ENCODE data around the gene TPRG1. TPM values are rescaled to one million over a fixed set of nuclear protein-coding genes. Genes with fewer than 3 reads are reported as not detected.

The TPRG1 gene
- total and polyA plus RNA-seq, 2 of the 4 experiments (the other 2 are of a cell fraction), result 0.17 TPM; not detected in 1

GRCh38 chr3:189238071-189238470 is 66.3 kb downstream of the TPRG1 start:
- H3K9me3 ChIP-seq (ENCODE audit: control insufficient read depth, insufficient read depth, low read length), result no peaks in the 10 kb centered on the region
- peaks cover 5% of the 10 kb centered on the region; the same call in 1 of the 2 replicates for H3K27me3 ChIP-seq (ENCODE audit: control insufficient read depth, insufficient read depth, low read length)
- no peaks in the 10 kb centered on the region for H3K79me1 ChIP-seq (ENCODE audit: low read depth in 1 of 2, low read length in 2 of 2)
- H3K4ac ChIP-seq (ENCODE audit: low read depth, low read length), result no peak overlapping the region
- no peak overlapping the region for H3K4me2 ChIP-seq (ENCODE audit: low read depth, low read length)
- DNase-seq (no peak), ATAC-seq (ENCODE audit: low read depth) (no peak)
- no peak overlapping the region for H3K9ac ChIP-seq (ENCODE audit: low read depth, low read length)
- in situ Hi-C loops (cut with MboI; ENCODE audit: low sequenced_read_pairs), result loop anchor here (25.0 kb wide), 1 partner anchor 1526 kb away; the partner anchor contains the start of gene RTP2
- 93% methylated on average over 3 of the region's 5 CpGs; no CpG with 5 or more reads in 1 of the 2 experiments for WGBS, 2 experiments (ENCODE audit: extremely low coverage in 2 of 2, insufficient read length in 1 of 2)
- H3K18ac ChIP-seq (ENCODE audit: low read depth, low read length), result no peak overlapping the region
- no peak overlapping the region for H3K56ac ChIP-seq (ENCODE audit: extremely low read depth, insufficient read depth, low read length)
- intact Hi-C loops (cut with micrococcal nuclease), result no loop called here
- H3K23ac ChIP-seq (ENCODE audit: low read depth, low read length), result no peak overlapping the region
- CTCF ChIA-PET, result interaction anchor here (0.5 kb wide), 1 partner anchor 388 kb away, joined by 3 read pairs; no protein-coding TSS in a partner anchor
- no peak overlapping the region for H4K5ac ChIP-seq (ENCODE audit: low read depth, low read length)
- no peak overlapping the region for H2BK15ac ChIP-seq (ENCODE audit: low read depth, low read length)
- H3K14ac ChIP-seq (replicated peaks; ENCODE audit: low read depth, low read length), result no peak overlapping the region
- POLR2A ChIA-PET (ENCODE audit: unreplicated experiment), result no interaction called here
- no peak overlapping the region for H2AK5ac ChIP-seq (ENCODE audit: low read depth, low read length)
- H2BK5ac ChIP-seq (ENCODE audit: low read depth, low read length, poor library complexity, severe bottlenecking), result no peak overlapping the region
- no peaks in the 10 kb centered on the region for H3K4me1 ChIP-seq (ENCODE audit: control insufficient read depth, insufficient read depth, low read length)
- H4K91ac ChIP-seq (ENCODE audit: insufficient read depth, low read depth, low read length), result no peak overlapping the region
- H3K36me3 ChIP-seq (ENCODE audit: control insufficient read depth, insufficient read depth, low read length), result no peaks in the 10 kb centered on the region
- H3K9me1 ChIP-seq (ENCODE audit: insufficient read depth, low read length), result no peaks in the 10 kb centered on the region
- no peak overlapping the region for H2AFZ ChIP-seq (replicated peaks; ENCODE audit: low read length, poor library complexity)
- no peak overlapping the region for H3K27ac ChIP-seq (ENCODE audit: insufficient read depth, low read length)
- H2BK20ac ChIP-seq (ENCODE audit: low read depth, low read length), result no peak overlapping the region
- TF ChIP-seq ELK1 (IDR thresholded peaks at IDR 0.05; ENCODE audit: borderline replicate concordance, low read depth, low read length) (no peak), RFX5 (IDR thresholded peaks at IDR 0.05; ENCODE audit: low read depth, low read length) (no peak), CHD1 (IDR thresholded peaks at IDR 0.05; ENCODE audit: low read depth, low read length) (no peak), FOS (IDR thresholded peaks at IDR 0.05; ENCODE audit: low read depth, low read length) (no peak), NFE2L2 (IDR thresholded peaks at IDR 0.05; ENCODE audit: low read depth, low read length) (no peak), MAFK (IDR thresholded peaks at IDR 0.05; ENCODE audit: low read depth, low read length) (no peak), USF2 (IDR thresholded peaks at IDR 0.05; ENCODE audit: low read depth, low read length) (no peak), CEBPB (IDR thresholded peaks at IDR 0.05; ENCODE audit: low read depth, low read length) (no peak), MXI1 (IDR thresholded peaks at IDR 0.05; ENCODE audit: borderline replicate concordance, low read depth, low read length) (no peak), SMC3 (IDR thresholded peaks at IDR 0.05; ENCODE audit: low read depth, low read length) (no peak), POLR2A (IDR thresholded peaks at IDR 0.05; ENCODE audit: low read depth, low read length) (no peak), MAZ (IDR thresholded peaks at IDR 0.05; ENCODE audit: borderline replicate concordance, low read depth, low read length) (no peak), RCOR1 (IDR thresholded peaks at IDR 0.05; ENCODE audit: insufficient replicate concordance, low read length) (no peak)
- H2AK9ac ChIP-seq (replicated peaks; ENCODE audit: low read depth, low read length, poor library complexity), result no peak overlapping the region
- no peak overlapping the region for H2BK120ac ChIP-seq (ENCODE audit: low read depth, low read length)
- BruUV-seq (replicated peaks), result no TSS peak
- no peak overlapping the region for H4K8ac ChIP-seq (ENCODE audit: low read depth in 2 of 2, low read length in 2 of 2)
- dilution Hi-C loops (cut with HindIII; ENCODE audit: low sequenced_read_pairs, unreplicated experiment), result no loop called here
- no peaks in the 10 kb centered on the region for H4K20me1 ChIP-seq (ENCODE audit: insufficient read depth, low read length)
- no peak overlapping the region for H3K4me3 ChIP-seq (ENCODE audit: insufficient read depth, low read depth, low read length)
